Suprapubic skin (tissue), 3 donors: Measurements from ENCODE around the gene SLC25A17.

Experiments used
- CTCF ChIP-seq, 2 donors: fragments of 200-600 bp in 1 of 2; fragments of 450-650 bp in 1 of 2; sonication (generic) in 1 of 2; IDR thresholded peaks; one replicate each; pipeline ENCODE4 v1.5.1; 2016 to 2019; ENCODE audit warnings: antibody characterized with exemption in 2 of 2, mild to moderate bottlenecking in 1 of 2, moderate library complexity in 1 of 2
- EP300 ChIP-seq: sonication (generic); formaldehyde crosslinking; IDR thresholded peaks from one replicate; pipeline ENCODE4 v1.6.1; 2017; ENCODE audit warnings: antibody characterized with exemption
- POLR2A ChIP-seq, 2 donors: fragments of 450-650 bp; IDR thresholded peaks; one replicate each; pipeline ENCODE4 v1.6.1; 2017; ENCODE audit warnings: antibody characterized with exemption in 2 of 2, mild to moderate bottlenecking in 2 of 2, moderate library complexity in 2 of 2

- TF ChIP-seq CTCF (IDR thresholded peaks at IDR 0.05) (peak in 1 of 2 donors; percentile 19), EP300 (no peak), POLR2A (IDR thresholded peaks at IDR 0.05) (peak; percentile 47 to 83)
These were observed 37.6 kb upstream of the SLC25A17 start, which contains the start of the genes ST13 and XPNPEP3 for GRCh38 chr22:40856513-40857308.
